HG03378 (cell line): Measurements from ENCODE around the gene WDR48.
A peak's percentile ranks its signal among the peaks of the same experiment; 100 is the strongest.

Source experiments
- ATAC-seq: cut with Tn5 transposase; IDR thresholded peaks from one replicate; pipeline ENCODE4 v1.9.1; 2021; ENCODE audit warnings: mild to moderate bottlenecking, moderate library complexity; ENCODE audit not compliant: unreplicated experiment

Gene WDR48

DNA sequence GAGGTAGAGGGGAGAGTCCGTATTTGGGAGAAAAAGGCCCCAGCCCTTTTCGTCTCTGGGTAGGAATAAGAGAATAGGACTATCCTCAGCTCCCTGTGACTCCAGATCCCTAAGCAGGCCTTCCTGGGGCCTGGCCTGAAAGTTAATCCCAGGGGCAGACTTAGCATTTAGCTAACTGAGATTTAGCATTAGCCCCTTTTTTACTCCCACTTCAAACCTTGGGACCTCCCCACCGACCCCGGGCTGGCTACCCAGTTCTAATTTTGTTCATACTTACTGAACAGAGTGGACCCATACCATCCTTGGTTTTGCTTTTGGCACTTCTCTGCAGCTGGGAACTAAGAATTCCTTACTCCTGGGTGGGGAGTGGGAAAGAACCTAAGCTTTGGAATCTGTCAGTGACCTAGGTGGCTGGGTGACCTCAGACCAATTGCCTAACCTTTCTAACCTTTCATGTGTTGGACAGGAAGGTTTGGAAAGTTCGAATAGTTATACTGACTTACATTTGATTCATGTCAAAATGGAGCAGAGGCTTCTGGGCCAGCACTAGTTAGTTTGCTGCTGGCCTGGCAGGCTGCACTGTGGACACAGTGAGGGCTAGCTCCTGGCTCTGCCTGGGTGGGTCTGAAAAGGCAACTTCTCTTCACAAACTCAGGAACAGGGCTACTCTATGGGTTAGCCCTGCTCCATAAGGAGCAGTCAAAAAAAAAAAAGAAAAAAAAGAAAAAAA is 67.3 kb downstream of the WDR48 start:
- ATAC-seq: no peak

DNA sequence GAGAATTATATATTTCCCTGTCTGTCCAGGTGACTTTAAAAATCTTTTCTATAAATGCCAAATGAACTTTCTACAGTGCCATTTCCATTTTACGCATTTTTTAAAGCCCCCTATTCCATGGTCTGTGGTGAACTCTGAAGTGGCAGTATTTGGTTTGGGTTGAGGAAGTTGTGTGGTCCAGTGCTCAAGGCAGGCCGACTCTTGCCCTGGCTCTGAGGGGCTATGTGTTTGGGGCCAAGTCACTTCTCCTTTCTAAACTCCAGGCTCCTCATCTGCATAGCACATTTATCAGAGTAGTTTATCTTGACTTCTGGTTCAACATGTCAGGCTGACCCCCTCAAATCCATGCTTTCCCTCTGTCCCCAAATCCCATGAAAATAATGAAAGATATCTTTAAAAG is 69.8 kb downstream of the WDR48 start:
- ATAC-seq: no peak

DNA sequence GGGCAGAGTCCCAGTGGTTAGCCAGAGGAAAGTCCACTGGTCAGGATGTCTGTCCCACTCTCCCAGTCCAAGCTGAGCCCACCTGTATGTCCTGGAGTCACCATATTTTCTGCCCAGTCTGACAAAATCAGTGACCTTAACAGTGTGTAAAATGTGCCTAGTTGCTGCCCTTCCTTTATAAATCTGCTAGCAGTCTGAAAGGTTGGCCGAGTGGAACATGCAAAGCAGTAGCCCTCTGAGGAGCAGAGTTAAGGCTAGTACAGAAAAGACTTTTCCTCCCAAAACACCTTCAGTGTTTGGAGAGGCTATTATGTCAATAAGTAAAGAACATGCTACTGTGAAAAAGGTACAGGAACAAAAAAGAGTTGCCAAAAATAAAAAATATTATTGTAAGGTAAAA is 71.0 kb downstream of the WDR48 start:
- ATAC-seq: peak; percentile 68

DNA sequence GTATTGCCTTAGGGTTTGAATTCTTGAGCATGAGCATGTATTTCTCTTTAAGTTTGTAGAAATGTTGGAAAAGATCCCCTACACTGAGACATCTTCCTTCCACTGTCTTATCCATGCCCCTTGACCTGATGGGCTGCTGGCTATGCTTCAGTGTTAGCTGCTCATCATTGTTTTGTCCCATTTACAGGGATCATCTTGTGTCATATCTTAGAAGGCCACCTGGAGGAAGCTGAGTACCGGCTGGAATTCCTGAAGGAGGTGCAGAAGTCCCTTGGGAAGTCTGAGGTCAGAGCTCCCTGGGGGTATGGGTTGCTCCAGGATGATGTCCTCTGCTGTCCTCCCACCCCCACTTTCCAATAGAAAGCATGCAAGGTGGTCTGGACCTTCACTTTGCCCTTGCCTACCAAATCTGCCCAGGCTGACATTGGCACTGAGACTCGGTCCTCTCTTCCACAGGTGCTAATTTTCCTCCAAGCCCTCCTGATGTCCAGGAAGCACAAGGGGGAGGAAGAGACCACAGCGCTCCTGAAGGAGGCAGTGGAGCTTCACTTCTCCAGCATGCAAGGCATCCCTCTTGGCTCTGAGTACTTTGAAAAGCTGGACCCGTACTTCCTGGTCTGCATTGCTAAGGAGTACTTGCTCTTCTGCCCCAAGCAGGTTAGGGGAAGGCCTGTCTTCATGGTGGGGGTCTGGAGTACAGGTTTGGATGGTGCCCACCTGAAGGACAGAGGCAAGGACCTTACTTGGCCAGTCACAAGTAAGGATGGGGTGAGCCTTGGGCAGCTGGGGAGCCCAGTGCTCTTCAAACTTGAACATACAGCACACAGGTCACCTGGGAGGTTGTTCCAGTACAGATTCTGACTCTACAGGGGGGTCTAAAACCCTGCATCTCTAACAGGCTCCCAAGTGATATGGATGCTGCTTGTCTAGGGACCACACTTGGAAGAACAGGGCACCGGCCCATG is 73.3 kb downstream of the WDR48 start:
- no peak for ATAC-seq

DNA sequence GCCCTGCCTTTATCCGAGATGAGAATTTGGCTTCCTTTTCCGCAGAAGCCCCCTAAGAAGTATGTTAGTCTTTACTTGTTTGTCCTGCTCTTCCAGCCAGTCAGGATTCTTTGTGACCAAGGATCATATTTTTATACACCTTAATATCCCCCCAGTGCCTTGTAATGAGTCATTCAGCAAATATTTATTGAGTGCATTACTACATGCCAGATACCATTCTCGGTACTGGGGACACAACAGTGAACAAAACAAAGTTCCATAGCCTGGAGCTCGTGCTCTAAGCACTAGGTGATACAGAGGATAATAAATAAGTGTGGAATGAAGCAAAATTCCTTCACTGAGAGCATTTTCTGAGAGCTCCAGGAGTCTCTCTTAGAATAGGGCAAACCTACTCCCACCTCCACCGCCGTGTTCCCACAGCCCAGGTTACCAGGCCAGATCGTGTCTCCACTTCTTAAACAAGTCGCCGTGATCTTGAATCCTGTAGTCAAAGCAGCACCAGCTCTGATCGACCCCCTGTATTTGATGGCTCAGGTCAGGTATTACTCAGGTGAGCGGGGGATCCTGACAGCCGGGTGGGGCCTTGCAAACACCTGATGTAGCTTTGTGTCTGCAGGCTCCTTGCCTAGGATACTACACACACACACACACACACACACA is 74.2 kb downstream of the WDR48 start:
- ATAC-seq: no peak

DNA sequence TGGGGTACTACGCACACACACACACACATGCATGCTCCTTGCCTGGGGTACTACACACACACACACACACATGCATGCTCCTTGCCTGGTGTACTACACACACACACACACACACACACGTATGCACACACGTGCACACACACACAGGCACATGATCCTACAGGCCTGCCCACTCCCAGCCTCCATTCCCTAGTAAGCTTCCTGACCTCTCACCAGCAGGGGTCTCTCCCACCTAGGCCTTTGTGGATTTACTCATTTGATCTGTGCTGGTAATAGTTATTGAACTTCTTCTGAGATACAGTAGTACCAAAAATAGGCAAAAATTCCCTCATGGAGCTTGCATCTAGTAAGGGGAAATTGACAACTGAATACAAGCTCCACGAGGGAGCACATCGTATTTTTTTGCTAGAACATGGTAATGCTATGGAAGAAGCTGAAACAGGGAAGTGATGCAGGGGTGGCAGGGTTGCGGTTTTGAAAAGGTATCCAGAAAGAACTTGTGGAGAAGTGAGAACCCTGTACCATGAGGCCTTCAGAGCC is 74.8 kb downstream of the WDR48 start:
- ATAC-seq: no peak

DNA sequence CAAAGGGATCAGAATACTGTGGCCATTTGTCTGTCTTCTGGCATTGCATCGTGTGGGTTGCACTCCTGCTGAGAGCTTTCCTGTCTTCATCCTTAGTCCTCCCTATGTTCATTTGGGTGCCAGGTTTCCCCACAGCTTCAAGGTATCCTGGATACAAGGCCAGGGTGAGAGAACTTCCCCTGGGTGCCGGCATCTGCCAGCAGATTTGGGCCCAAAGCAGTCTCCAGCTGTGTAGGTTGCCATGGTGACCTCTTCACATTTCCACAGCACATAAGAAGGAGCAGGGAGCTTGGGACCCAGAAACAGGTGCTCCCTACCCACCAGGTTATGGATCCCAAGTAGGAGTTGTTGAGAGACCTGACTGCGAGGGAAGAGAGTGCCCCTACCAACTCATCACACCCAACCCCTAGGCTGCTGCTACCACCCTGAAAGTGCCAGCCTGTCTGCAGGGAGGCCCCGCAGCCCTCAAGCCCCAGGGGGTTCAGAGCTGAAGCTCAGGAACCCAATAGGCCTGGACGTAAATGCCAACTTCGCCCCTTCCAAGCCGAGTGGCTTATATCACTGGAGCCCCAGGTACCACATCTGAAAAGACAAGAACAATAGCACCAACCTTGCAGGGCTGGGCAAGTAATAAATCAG is 75.6 kb downstream of the WDR48 start:
- ATAC-seq: no peak

DNA sequence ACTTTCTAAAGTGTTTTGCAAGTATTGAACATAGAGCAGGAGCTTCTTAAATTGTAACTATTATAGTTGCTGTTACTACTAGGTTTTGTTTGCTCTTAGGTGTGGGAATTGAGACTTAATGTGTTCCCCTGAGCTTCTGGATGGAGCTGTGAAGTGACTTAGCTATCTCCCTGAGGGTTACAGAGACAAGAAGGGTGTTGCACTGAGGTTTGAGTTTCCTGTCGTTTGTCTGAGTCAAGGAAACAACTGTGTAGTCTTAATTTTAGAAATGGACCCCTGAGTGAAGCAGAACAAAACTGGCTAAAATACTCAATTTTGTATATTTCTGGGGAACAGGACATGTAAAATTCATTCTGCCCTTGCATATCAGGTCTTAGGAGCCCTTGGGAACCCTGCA is 76.1 kb downstream of the WDR48 start:
- ATAC-seq: no peak

DNA sequence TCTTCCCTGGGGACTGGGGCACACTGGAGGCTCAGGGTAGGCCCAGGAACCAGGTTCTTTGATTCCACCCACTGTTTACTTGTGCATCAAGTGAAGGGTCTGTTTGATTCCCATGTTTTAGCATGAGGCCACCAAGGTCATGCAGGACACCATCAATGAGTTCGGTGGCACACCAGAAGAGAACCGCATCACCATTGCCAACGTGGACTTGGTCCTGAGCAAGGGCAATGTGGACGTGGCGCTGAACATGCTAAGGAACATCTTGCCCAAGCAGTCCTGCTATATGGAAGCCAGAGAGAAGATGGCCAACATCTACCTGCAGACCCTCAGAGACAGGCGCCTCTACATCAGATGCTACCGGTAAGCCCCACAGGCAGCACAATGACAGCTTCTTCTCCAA is 77.1 kb downstream of the WDR48 start:
- ATAC-seq: no peak

DNA sequence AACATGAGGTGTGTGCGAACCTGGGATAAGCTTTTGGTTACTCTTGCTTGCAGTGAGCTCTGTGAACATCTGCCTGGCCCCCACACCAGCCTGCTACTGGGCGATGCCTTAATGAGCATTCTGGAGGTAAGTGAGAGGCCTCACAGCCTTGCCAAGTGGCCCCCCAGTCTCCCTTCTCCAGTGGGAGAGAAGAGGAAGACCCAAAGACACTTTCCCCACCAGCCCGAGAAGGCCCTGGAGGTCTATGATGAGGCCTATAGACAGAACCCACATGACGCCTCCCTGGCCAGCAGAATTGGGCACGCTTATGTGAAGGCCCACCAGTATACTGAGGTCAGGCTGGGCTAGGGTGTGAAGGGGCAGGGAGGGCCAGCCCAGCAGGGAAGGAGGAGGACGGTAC is 78.2 kb downstream of the WDR48 start:
- ATAC-seq: no peak

DNA sequence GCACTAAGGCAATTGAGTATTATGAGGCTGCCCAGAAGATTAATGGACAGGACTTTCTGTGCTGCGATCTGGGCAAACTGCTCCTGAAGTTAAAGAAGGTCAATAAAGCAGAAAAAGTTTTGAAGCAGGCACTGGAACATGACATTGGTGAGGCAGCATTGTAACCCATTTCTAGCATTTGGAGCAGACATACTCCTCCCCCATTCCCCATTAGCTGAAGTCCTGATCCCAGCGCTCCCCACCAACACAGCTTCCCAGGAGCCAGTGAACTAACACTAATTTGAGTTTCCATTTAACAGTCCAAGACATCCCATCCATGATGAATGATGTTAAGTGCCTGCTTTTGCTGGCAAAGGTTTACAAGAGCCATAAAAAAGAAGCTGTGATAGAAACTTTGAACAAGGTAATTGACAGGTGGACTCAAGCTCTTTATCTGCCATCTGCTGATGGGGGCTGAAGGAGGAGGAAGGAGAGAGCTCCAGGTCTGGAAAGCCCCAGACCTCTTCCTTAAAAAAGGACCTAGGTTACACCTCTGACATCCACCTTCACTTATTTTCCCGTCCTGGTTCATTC is 79.0 kb downstream of the WDR48 start:
- ATAC-seq: no peak

DNA sequence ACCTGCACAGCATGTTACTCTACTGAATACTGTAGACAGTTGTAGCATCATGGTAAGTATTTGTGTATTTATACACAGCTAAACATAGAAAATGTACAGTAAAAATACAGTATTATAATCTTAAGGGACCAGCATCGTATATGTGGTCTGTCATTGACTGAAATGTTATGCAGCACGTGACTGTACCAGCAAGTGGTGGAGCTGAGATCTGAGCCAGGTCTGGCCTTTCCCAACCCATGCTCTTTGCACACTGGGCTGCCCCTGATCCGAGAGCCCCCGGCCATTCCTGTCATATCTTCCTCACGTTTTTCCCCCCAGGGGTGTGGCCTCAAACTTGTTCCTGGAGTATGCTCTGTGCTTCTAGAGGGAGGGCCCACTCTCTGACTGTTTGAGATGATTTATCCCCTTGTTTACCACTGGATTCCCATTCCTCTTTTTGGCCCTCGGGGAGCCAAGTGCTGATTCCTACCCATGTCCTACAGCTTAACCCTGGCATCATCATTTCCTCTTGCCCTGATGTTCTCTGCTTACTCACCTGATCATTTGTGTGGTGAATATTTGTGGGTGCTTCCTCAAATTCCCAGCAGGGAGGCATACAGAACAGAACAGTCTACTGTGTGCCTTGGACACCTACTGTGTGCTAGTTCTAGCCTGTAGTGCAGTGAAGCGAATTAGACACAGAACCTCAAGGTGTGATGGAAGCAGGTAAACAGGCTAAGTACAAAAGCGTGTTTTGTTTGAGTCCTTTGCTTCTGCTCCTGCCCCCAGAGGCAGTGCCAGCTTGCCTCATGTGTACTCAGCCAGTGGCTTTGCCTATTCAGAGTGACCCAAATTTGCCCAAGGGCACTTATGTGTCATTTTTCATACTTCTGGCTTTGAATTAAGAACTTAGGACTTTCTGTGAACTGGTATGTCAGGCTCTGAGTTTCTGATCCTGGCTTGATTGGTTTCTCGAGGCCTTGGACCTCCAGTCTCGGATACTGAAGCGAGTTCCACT is 80.6 kb downstream of the WDR48 start:
- ATAC-seq: no peak

DNA sequence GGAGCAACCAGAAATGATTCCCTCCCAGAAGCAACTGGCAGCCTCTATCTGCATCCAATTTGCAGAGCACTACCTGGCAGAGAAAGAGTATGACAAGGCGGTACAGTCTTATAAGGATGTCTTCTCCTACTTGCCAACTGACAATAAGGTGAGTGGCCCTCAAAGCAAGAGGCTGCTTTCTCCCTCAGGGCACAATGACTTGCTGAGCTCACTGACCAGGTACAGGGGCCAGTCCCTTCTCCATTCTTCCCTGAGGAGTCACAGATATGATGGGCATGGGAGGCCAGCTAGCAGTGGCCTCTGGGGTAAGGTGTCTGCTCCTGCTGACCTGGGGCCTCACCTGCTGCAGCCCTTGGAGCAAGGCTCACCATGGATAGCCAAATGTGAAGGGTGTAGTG is 81.3 kb downstream of the WDR48 start:
- no peak for ATAC-seq

DNA sequence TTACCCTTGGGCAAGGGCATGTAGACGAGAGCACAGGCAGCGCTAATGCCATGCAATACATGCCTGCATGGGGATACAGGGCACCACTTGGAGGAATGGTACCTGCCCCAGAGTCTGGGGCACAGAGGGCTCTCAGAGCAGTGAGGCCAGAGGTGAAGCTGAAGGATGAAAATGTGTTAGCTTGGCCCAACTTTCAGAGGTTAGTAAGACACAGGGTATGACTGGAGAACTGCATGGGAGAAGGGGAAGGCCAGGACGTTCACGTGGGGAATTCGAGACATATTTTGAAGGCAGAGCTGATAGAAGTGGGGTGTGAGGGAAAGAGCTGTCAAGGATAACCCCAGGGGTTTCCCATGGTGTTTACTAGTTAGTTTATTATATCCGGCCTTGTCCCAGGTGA is 82.0 kb downstream of the WDR48 start:
- no peak for ATAC-seq

DNA sequence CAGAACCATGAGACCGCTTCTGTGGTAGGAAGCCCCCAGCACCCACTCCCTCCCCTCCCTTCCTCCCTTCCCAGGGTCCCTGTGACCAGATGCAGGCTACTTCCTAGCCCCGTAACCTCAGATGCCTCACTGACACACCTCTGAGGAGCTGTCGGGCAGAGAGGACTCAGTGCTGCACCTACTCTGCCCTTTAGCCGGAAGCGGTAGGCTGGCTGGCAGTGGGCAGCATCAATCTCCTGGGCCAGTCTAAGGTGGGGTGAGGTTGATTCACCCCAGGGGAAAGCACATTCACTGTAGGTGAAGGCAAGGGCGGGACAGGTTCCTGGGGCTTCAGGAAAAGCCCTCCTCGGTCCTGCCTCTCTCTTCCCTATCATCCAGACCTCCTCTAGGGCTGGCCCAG is 82.5 kb downstream of the WDR48 start:
- ATAC-seq: no peak

DNA sequence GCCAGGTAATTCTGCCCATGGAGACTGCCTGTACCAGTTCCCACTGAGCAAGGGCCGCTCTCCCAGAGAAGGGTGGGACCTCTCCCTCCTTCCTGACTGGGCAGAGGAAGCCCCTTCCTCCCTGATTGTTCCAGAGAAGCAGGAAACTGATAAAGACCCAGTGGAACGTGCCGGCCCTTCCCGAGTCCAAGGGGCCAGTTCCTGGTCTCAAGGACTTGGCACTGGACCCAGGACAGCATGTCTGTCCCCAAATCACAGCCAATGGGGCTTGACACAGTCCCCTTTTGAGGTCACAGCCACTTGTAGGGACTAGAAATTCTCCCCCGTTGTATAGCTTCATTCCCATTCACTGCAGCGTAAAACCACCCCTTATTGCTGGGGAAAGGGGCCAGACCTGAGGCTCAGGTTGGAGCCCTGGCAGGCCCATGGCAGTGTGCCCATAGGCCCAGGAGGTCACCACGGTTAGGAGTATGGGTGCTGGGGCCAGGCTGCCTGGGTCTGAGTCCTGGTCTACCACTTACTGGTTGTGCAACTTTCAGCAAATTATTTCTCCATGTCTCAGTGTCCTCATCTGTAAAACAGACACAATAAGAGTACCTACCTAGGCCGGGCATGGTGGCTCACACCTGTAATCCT is 83.5 kb downstream of the WDR48 start:
- no peak for ATAC-seq

DNA sequence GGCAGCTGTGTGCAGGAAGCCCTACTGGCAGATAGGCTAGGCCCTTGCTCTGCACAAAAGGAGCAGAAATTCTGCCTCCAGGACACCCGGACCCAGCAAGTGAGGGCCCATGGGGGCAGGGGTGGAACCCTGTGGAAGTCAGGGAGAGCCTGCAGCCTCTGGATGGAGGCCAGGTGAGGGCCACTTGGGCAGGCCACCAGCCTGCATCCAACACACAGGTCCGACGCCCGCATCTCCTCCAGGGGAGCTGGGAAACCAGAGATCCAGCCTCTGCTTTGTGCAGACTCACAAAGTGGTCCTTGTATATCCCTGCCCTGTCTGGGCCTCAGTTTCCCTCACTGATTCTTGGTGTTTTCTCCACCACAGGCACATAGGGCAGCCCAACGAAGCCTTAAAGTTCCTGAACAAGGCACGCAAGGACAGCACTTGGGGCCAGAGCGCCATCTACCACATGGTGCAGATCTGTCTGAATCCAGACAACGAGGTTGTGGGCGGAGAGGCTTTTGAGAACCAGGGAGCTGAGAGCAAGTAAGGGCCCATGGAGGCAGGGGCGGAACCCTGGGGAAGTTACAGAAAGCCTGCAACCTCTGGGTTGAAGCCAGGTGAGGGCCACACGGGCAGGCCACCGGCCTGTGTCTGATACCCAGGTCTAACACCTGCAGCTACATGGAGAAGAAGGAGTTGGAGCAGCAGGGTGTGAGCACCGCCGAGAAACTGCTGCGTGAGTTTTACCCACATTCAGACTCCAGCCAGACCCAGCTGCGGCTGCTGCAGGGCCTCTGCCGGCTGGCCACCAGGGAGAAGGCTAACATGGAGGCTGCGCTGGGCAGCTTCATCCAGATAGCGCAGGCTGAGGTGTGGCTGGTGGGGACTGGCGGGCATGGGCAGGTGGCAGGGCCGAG is 85.0 kb downstream of the WDR48 start:
- no peak for ATAC-seq

DNA sequence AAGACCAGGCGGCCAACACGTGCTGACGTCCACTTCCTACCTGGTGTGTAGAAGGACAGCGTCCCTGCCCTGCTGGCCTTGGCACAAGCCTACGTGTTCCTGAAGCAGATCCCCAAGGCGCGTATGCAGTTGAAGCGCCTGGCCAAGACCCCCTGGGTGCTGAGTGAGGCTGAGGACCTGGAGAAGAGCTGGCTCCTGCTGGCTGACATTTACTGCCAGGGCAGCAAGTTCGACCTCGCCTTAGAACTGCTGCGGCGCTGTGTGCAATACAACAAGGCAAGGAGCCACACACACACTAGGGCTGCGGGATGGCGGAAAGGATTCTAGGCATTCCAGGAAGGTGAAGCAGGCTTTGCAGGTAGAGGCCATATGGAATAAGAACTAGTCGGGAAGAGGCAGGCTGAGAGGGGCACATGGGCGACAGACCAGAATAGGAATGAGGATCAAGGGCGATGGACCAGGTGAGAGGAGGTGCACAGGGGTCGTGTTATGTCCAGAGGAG is 85.7 kb downstream of the WDR48 start:
- no peak for ATAC-seq
